ENCODE measurements around the gene FAF1.
"Not testable (repeated sequence)": the region's sequence is repeated elsewhere in the genome, so short reads cannot be mapped to it uniquely, and the experiment has no call there.

FAF1 gene

GRCh38 chr1:50747394-50747793 is 212.7 kb downstream of the FAF1 start:
- no peak for DNase-seq

GRCh38 chr1:50742523-50742922 is 217.5 kb downstream of the FAF1 start:
- no peak for DNase-seq

DNA sequence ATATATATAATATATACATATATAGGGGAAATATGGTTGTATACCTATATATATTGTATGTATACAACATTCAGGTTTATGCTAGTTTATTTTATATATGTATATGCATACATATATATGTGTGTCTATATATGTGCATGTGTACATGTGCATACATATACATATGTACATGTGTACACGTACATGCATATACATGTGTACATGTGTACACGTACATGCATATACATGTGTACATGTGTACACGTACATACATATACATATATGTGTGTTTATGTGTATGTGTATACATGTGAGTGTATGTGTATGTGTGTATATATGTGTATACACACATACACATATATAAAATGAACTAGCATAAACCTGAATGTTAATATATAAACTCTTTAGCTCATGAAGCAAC is 220.9 kb downstream of the FAF1 start:
- DNase-seq: no peak

- no peak for DNase-seq
These were observed 224.6 kb downstream of the FAF1 start for GRCh38 chr1:50735443-50735842.

DNA sequence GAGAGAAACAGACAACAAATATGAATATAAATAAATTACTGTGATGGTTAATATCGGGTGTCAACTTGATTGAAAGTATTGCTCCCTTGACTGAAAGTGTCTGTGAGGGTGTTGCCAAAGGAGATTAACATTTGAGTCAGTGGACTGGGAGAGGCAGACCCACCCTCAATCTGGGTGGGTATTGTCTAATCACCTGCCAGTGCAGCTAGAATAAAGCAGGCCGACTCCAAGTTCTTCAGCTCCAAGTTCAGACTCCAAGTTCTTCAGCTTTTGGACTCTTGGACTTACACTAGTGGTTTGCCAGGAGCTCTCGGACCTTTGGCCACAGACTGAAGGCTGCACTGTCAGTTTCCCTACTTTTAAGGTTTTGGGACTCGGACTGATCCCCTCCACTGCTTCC is 232.5 kb downstream of the FAF1 start:
- DNase-seq: not testable (repeated sequence)

DNA sequence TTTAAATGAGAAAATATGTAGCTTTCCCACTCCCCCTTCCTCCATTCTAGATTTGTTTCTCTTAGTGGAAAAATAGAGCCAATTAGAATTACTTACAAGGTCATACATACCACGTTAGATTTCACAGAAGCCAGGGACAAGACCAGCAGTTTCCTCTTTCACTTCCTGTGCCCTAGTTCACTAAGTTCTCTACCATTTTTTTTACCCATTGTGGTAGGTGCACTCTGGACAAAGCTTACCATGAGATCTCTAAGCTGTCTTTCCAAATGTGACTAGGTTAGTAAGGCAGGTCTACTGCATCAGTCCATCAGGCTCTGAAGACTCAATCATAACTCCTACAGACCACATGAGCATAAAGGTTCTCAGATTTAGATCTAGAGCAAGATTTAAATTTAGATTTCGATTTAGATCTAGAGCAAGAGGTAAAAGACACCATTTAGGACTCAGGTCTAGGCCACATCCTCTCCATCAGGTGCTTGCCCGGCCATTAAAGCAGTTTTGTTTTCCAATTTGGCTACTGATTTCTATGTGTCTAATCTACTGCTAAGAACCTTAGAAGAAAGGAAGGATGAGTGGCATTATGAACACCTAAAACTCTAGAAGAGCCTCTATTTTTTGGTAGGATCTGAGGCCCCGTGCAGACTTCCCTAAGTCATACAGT is 235.3 kb downstream of the FAF1 start:
- DNase-seq: no peak

DNA sequence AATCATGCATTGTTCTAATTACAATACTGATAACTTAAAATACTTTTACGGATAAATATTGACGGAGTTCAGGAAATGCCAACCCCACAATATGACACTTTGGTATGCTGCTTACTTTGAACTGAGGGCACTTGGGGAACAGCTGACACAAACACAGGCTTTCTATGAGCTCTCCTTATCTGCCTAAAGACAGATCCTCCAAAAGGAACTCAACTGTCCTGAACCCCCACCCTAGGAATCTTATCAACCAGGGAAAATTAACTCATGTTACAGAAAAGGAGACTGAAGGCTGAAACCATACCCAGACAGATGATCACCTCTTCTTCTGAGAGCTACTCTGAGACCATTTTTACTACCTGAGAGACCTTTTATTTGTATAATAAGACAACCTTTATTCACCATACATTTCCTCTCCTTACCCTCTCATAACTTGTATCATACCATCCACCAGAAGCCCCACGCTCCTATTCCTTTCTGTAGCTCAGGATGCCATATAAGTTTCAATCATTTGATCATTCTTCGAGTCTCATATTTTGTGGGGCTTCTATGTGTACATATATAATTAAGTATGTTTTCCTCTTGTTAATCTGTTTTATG is 239.5 kb downstream of the FAF1 start:
- DNase-seq: no peak

DNA sequence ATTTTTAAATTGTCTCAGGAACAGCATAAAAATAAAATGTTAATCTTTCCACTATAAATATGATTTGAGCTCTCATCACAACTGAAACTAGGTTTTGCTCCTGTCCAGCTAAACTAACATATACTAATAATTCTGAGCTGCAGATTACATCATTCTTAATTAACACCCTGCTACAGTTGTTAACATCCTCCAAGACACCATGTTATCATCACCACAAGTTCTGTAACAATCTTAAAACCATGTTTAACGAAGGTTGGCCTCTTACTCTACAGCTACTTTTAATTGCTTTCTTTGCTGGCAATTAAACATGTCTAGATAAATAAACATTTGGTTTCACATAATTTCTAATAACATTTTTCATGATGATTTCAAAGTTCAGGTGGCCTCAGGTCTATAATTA is 240.9 kb downstream of the FAF1 start:
- DNase-seq: no peak

- DNase-seq: no peak
These were observed 242.7 kb downstream of the FAF1 start for GRCh38 chr1:50717327-50717726.

DNA sequence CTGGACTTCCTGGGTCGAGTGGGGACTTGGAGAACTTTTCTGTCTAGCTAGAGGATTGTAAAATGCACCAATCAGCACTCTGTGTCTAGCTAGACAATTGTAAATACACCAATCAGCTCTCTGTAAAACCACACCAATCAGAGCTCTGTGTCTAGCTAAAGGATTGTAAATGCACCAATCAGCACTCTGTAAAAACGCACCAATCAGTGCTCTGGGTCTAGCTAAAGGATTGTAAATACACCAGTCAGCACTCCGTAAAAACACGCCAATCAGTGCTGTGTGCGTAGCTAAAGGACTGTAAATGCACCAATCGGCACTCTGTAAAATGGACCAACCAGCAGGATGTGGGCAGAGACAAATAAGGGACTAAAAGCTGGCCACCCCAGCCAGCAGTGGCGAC is 243.6 kb downstream of the FAF1 start:
- not testable (repeated sequence) for DNase-seq

- DNase-seq: no peak
These were observed 250.0 kb downstream of the FAF1 start for GRCh38 chr1:50710099-50710498.

DNA sequence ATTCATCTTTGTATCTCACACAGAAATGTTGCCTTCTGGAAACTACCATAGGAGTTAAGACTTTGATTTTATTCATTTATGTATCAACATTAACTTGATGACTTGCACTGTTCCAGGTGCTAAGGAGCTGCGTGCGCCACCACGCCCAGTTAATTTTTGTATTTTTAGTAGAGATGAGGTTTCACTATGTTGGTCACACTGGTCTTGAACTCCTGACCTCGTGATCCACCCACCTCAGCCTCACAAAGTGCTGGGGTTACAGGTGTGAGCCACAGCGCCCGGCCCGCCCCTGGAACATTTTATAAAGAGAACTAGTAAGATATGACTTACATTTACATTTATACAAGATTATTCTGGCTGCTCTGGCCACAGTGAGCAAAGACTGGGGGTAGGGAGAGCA is 252.2 kb downstream of the FAF1 start:
- DNase-seq: no peak

GRCh38 chr1:50705699-50706098 is 254.4 kb downstream of the FAF1 start:
- no peak for DNase-seq

DNA sequence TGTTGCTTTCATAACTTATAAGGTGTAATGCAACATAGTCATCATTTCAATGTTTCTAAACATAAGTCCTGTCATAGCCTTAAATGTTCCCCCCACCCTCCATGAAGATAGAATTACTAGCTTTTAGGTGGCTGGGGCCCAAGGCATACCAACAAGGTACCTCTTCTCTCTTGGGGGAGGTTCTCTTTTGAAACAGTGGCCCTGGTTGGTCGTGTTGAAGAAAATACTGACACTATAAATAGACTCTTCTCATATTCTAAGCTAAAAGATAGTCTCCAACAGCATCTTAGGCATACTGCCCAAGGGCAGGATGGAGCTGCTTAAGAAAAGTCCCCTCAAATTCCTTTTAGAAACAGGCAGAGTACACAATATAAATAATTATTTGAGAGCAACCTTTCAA is 255.0 kb downstream of the FAF1 start:
- no peak for DNase-seq

- no peak for DNase-seq
These were observed 255.9 kb downstream of the FAF1 start for GRCh38 chr1:50704126-50704525.

DNA sequence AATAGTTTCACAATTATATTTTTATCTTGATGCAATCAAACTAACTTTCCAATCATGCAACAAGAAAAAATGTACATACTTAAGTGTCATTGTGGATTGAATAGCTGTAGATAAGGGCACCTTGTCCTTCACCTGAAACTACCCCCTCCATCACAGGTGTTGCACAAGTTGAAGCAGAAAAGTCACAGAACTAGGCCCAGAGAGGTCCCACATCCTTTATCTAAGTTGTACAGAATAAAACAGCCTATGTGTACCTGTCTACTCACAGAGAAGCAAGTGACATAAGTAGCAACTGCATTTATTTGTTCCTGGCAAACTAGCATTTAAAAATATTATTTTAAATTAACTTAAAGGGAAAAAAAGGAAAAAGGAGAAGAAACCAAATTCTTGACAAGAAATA is 256.8 kb downstream of the FAF1 start:
- DNase-seq: no peak

DNA sequence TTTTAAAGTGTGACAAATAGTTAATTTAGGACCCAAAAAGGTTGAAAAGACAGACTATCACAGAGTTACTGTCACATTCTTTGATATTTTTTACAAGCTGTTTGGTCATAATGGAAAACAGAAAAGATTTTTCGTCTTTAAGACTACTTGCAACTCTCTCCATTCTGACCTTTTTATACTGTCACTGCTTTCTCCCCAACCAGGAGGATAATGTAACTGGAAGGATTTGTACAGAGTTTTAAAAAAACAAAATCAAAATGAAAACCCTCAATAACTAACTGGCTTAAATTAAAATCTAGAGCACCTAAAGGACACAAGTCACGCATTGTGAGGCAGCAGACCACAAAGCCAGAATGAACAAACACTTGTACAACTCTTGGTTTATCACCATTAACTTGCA is 257.7 kb downstream of the FAF1 start:
- DNase-seq: no peak

DNA sequence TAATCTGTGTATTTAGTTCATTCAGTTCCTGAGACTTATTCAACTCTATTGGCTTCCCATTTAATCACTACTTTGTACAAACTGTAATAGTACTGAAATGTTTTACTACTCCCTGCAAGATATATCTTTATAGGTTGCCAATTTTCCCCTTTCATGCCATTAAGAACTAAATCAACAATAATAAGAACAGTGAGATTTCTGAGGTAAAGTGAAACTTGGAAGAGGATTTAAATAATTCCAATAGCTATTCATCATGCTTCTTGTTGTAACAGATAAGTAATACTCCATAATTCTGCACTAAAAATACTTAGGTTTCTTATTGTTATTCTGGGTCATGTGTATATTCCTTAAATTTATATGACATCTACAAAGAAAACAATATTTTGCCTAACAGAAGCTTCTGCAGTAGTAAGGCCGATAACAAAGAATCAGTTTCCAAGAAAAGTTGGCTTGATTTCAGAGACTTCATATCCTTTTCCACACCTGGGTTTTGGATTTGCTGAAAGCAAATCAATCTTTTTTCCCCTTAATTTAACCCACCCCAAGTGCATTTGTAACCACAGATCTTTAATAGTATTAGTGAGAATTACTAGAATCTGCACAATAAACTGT is 258.3 kb downstream of the FAF1 start:
- no peak for DNase-seq

GRCh38 chr1:50700621-50701020 is 259.4 kb downstream of the FAF1 start:
- DNase-seq: no peak

DNA sequence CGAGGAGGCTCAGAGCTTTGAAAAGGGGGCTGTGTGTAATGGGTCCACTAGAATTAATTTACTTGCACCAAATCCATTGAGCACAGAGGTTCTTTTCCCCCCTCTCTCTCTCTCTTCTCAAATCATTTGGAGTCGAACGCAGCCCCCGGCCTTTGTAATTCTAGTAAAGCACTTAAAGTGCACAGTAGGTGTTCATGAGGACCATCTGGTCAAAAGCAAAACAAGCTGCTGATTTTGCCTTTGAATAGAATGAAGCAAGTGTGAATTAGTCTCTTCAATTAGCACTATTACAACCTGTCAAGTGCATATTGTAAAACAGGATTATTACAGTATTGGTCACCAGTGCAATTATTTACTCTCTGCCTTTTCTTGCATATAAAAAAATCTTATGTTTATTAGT is 259.9 kb downstream of the FAF1 start:
- no peak for DNase-seq

DNA sequence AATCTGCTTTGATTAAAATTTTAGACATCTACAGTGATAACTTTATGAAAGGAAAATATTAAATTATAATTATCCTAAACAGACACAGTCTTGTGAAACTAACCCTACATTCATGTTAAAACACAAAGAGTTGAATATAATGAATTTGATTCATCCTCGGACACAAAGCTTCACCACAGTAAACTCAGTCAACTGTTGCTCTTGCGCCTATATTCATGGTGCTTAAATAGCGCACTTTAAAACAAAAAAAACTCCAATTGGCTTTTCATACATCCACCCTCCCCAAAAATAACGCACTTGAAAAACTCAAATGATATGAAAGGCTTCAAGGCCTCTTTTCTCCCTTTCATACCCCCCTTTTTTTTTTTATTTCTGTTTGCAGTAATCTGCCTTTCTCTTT is 260.3 kb downstream of the FAF1 start:
- DNase-seq: no peak

GRCh38 chr1:50697440-50698421 is 262.3 kb downstream of the FAF1 start:
- DNase-seq: no peak

DNA sequence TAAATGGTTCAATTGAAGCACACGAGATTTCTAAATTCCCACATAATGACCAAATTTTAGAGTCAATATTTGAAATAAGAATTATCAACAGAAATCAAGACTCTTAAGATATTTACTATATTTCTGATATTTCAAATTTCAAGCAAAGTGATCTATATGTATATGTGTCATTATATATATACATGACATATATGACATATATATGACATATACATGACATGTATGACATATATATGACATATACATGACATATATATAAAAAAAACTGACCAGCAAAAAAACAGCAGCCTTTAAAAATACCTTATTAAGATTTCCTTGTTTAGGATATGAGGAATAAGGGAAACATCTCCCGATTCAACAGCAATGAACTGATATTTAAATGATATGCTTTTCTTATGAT is 266.2 kb downstream of the FAF1 start:
- DNase-seq: no peak

DNA sequence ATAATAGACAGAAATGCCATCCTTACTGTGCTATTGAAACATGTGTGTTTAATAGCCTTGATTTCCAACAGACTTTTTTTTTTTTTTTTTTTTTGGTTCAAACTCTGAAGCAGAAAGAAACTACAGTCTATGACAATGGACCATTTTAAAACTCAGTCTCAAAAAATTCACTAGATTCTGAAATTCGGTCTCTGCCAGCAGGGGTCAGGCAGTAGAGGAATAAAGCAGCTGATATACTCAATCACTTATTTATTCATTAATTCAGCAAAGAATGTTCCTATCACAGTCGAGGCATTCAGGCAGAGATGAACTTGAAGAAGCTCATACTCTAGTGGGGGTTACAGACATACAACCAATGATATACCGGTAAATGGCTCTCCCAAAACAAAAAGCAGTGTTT is 275.9 kb downstream of the FAF1 start:
- no peak for DNase-seq

Measured in stimulated activated CD4-positive, alpha-beta T cell treated with anti-CD3 and anti-CD28 coated beads, Interleukin-2, amount 100 ng/mL, for 24 hours (primary cell).